Central memory CD8-positive, alpha-beta T cell (primary cell): ENCODE measurements around the gene KCMF1.
A peak's percentile ranks its signal among the peaks of the same experiment; 100 is the strongest.

Source experiments
- ATAC-seq: fragments of 150-1000 bp; cut with Tn5 transposase; replicated peaks from 2 replicates; pipeline ENCODE4 v1.10.0; 2022; ENCODE audit warnings: mild to moderate bottlenecking, moderate FRiP score, moderate number of reproducible peaks; ENCODE audit not compliant: poor library complexity, severe bottlenecking; ENCODE audit errors: extremely low read depth
- DNase-seq, 2 donors: peaks; one replicate each; pipeline ENCODE4 v3.0.0; 2021; ENCODE audit warnings: low spot score in 2 of 2
- H3K27ac Mint-ChIP-seq: one replicate; pipeline ENCODE4 v1.8.0; 2022; ENCODE audit warnings: low read depth, mild to moderate bottlenecking, moderate library complexity, mixed read lengths
- H3K27me3 Mint-ChIP-seq: one replicate; pipeline ENCODE4 v1.8.0; 2022; ENCODE audit warnings: mixed read lengths
- H3K36me3 Mint-ChIP-seq: one replicate; pipeline ENCODE4 v1.8.0; 2022; ENCODE audit warnings: mild to moderate bottlenecking, moderate library complexity, mixed read lengths; ENCODE audit not compliant: insufficient read depth
- H3K4me1 Mint-ChIP-seq: one replicate; pipeline ENCODE4 v1.8.0; 2022; ENCODE audit warnings: mixed read lengths
- H3K4me3 Mint-ChIP-seq: one replicate; pipeline ENCODE4 v1.8.0; 2022; ENCODE audit warnings: mild to moderate bottlenecking, moderate library complexity, mixed read lengths
- H3K9me3 Mint-ChIP-seq: one replicate; pipeline ENCODE4 v1.8.0; 2022; ENCODE audit warnings: mixed read lengths

The KCMF1 gene

DNA sequence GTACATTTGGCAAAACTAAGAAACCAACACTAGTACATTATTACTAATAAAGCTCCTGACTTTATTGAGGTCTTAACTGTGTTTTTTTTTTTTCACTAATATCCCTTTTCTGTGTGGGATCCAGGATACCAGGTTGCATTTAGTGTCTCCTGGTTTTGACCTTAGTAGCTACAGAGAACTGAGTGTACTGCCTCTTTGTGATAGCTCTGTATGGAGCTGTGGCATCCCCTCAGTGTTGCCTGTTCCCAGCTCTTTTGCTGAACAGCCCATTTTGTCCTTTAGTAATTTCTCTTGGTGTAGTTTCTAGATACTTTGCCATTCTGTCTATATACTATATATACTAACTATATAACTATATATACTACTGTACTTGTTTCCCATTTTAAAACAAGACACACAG is 31.6 kb downstream of the KCMF1 start:
- Mint-ChIP-seq H3K4me3 (no peak overlapping the region), H3K4me1 (peaks cover 54% of the 10 kb centered on the region), H3K36me3 (peaks cover 24% of the 10 kb centered on the region), H3K27me3 (no peaks in the 10 kb centered on the region), H3K9me3 (no peaks in the 10 kb centered on the region), H3K27ac (peak overlapping the region; percentile 61)
- ATAC-seq (no peak), DNase-seq (no peak)

GRCh38 chr2:85008252-85008651 is 37.3 kb downstream of the KCMF1 start:
- Mint-ChIP-seq H3K27ac (no peak overlapping the region), H3K9me3 (no peaks in the 10 kb centered on the region), H3K27me3 (no peaks in the 10 kb centered on the region), H3K4me3 (no peak overlapping the region), H3K4me1 (peaks cover 57% of the 10 kb centered on the region), H3K36me3 (peaks cover 18% of the 10 kb centered on the region)
- ATAC-seq, result no peak
- no peak for DNase-seq

GRCh38 chr2:85009019-85009618 is 38.2 kb downstream of the KCMF1 start:
- ATAC-seq (no peak), DNase-seq (no peak)
- H3K27me3 Mint-ChIP-seq, result no peaks in the 10 kb centered on the region
- H3K9me3 Mint-ChIP-seq, result no peaks in the 10 kb centered on the region
- peaks cover 61% of the 10 kb centered on the region for H3K4me1 Mint-ChIP-seq
- H3K4me3 Mint-ChIP-seq, result no peak overlapping the region
- H3K27ac Mint-ChIP-seq, result peak overlapping the region; percentile 79
- peaks cover 15% of the 10 kb centered on the region for H3K36me3 Mint-ChIP-seq

DNA sequence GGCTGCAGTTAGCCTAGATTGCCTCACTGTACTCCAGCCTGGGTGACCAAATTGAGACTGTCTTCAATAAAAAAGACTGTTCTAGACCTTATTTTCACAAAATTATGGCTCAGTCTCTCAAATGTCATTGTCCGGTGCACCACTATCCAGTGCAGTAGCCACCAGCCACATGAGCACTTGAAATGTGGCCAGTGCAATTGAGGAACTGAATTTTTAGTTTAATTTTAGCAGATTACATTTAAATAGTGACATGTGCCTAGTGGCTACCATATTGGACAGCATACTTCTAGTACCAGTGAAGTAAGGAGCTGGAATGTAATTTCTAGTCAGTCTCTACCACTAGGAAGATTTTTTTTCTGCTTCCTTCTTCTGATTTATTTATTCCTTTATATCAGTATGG is 39.4 kb downstream of the KCMF1 start:
- H3K9me3 Mint-ChIP-seq, result no peaks in the 10 kb centered on the region
- peaks cover 15% of the 10 kb centered on the region for H3K36me3 Mint-ChIP-seq
- ATAC-seq (no peak), DNase-seq (no peak)
- no peak overlapping the region for H3K4me3 Mint-ChIP-seq
- peaks cover 71% of the 10 kb centered on the region for H3K4me1 Mint-ChIP-seq
- H3K27me3 Mint-ChIP-seq, result no peaks in the 10 kb centered on the region
- peak overlapping the region; percentile 51 for H3K27ac Mint-ChIP-seq

DNA sequence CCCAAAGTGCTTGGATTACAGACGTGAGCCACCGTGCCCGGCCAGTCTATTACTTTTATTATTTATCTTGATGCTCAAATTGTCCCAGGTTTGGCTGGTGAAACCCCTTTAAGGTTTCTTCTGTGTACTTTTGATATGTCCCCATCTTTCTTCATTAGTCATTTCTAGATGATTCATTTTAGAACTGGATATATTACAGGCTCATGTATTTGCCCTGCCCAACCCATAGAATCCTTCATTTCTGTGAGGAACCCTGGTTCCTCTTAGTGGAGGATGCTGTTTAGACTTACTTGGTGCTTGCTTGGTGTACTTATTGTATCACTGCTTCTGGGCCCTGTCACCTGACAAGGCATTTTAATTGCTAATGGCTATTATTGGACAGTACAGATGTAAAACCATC is 40.1 kb downstream of the KCMF1 start:
- Mint-ChIP-seq H3K4me3 (no peak overlapping the region), H3K27me3 (no peaks in the 10 kb centered on the region), H3K27ac (peak overlapping the region; percentile 51), H3K36me3 (peaks cover 12% of the 10 kb centered on the region), H3K9me3 (no peaks in the 10 kb centered on the region), H3K4me1 (peaks cover 72% of the 10 kb centered on the region)
- DNase-seq (no peak), ATAC-seq (no peak)

DNA sequence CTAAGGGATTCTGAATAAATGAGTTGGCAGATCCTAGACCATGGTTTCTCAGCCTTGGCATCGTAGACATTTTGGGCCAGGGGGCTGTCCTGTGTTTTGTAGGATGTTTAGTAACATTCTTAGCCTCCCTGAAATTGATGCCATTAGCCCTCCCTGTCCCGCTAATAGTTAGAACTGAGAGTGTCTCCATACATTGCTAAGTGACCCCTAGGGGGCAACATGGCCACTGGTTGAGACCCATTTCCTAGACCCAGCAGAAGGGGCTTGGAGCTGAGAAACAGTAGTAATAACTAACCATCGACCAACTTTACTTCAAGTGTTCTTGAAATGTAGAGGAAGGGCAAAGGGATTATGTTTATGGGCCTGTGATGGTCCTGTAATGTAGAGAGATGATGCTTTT is 40.8 kb downstream of the KCMF1 start:
- Mint-ChIP-seq H3K4me3 (no peak overlapping the region), H3K9me3 (no peaks in the 10 kb centered on the region), H3K27me3 (no peaks in the 10 kb centered on the region), H3K36me3 (peaks cover 11% of the 10 kb centered on the region), H3K27ac (peak overlapping the region; percentile 11), H3K4me1 (peaks cover 74% of the 10 kb centered on the region)
- DNase-seq, result no peak
- no peak for ATAC-seq

DNA sequence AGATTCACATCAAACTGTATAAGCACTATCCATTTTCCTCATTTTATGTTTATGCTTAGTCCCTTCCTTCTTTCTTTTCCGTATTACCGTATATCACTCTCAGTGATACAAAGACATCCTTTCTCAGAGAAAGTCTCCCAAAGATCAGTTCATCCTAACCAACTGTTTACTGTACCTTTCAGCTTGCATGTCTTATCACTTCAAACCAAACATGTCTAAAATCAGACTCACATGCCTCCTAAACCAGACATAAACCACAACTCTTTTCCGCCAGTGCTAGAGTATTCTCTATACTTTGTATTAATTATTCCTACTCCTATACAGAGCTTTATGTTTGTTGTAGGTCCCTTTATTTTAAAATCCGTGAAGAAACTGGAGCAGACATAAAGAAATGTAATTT is 41.5 kb downstream of the KCMF1 start:
- H3K9me3 Mint-ChIP-seq, result no peaks in the 10 kb centered on the region
- peak overlapping the region; percentile 11 for H3K27ac Mint-ChIP-seq
- H3K27me3 Mint-ChIP-seq, result no peaks in the 10 kb centered on the region
- DNase-seq, result no peak
- ATAC-seq, result no peak
- H3K36me3 Mint-ChIP-seq, result peaks cover 6% of the 10 kb centered on the region
- H3K4me3 Mint-ChIP-seq, result no peak overlapping the region
- H3K4me1 Mint-ChIP-seq, result peaks cover 74% of the 10 kb centered on the region

GRCh38 chr2:85012855-85013254 is 41.9 kb downstream of the KCMF1 start:
- H3K27me3 Mint-ChIP-seq, result no peaks in the 10 kb centered on the region
- ATAC-seq, result no peak
- no peaks in the 10 kb centered on the region for H3K9me3 Mint-ChIP-seq
- no peak for DNase-seq
- peaks cover 77% of the 10 kb centered on the region for H3K4me1 Mint-ChIP-seq
- H3K27ac Mint-ChIP-seq, result peak overlapping the region; percentile 46
- no peak overlapping the region for H3K4me3 Mint-ChIP-seq
- peaks cover 6% of the 10 kb centered on the region for H3K36me3 Mint-ChIP-seq

GRCh38 chr2:85015653-85016360 is 44.8 kb downstream of the KCMF1 start:
- Mint-ChIP-seq H3K27ac (peak overlapping the region; percentile 3), H3K9me3 (no peaks in the 10 kb centered on the region), H3K36me3 (peaks cover 4% of the 10 kb centered on the region), H3K4me1 (peaks cover 77% of the 10 kb centered on the region), H3K4me3 (no peak overlapping the region), H3K27me3 (no peaks in the 10 kb centered on the region)
- ATAC-seq (no peak), DNase-seq (no peak)

DNA sequence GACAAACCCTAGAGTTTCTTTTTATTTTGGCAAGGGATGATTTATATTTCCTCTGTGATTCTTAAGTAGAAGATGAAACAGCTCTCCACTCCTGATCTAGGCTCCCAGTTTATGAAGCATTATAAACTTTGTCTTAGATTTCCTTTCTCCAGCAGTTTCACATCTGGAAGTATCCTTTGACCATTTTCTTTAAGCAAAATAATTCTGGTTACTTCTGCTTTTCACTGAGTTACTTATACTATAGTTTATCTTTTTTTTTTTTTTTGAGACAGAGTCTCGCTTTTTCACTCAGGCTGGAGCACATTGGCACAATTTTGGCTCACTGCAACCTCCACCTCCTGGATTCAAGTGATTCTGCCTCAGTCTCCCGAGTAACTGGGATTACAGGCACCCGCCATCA is 45.5 kb downstream of the KCMF1 start:
- Mint-ChIP-seq H3K36me3 (peaks cover 4% of the 10 kb centered on the region), H3K9me3 (no peaks in the 10 kb centered on the region), H3K27me3 (no peaks in the 10 kb centered on the region), H3K27ac (peak overlapping the region; percentile 3), H3K4me1 (peaks cover 75% of the 10 kb centered on the region), H3K4me3 (no peak overlapping the region)
- ATAC-seq (no peak), DNase-seq (no peak)

DNA sequence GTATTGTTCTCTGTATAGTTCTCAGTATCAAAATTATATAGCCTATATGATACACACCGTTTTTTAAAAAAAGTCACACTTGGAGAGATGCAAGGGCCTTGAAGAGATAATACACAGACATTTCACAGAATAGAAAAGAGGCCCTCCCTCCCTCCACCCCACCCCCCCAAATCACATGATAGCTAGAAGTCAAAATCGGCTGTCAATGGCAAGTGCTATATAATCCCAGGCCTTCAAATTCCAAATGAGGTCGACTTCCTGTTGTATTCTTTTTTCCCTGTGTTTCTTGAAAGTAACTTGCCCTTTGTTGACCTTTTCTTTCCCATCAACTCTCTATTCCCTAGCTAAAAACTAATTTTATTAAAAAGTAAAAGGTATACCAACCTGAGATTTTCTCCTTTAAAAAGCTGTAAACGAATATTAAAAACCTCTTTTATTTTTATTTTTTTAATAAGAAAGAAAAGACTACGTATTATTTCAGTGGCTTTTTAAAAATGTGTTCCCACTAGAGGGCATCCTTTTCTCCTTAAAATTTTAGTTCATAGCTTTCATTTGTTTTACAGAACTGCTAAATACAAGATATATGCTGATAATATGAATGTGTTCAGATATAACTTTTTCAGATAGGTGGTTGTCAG is 46.6 kb downstream of the KCMF1 start:
- H3K4me1 Mint-ChIP-seq, result peaks cover 65% of the 10 kb centered on the region
- DNase-seq, result no peak
- peaks cover 8% of the 10 kb centered on the region for H3K36me3 Mint-ChIP-seq
- ATAC-seq, result no peak
- H3K9me3 Mint-ChIP-seq, result no peaks in the 10 kb centered on the region
- peak overlapping the region; percentile 3 for H3K27ac Mint-ChIP-seq
- H3K27me3 Mint-ChIP-seq, result no peaks in the 10 kb centered on the region
- H3K4me3 Mint-ChIP-seq, result peak overlapping the region; percentile 38

DNA sequence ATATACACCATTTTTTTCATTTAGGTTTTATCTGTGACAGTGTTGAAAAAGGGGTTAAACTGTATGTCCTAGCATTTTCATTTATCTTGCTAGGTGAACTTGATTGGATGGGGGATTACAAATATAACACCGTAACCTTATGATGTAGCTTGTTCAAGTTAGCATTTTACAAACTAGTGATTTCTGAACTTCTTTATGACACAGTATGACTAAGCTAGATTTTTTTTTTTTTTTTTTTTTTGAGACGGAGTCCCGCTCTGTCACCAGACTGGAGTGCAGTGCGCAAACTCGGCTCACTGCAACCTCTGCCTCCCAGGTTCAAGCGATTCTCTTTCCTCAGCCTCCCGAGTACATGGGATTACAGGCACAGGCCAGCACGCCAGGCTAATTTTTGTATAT is 47.1 kb downstream of the KCMF1 start:
- peak overlapping the region; percentile 38 for H3K4me3 Mint-ChIP-seq
- H3K27ac Mint-ChIP-seq, result peak overlapping the region; percentile 3
- H3K27me3 Mint-ChIP-seq, result no peaks in the 10 kb centered on the region
- H3K9me3 Mint-ChIP-seq, result no peaks in the 10 kb centered on the region
- peaks cover 8% of the 10 kb centered on the region for H3K36me3 Mint-ChIP-seq
- DNase-seq (no peak), ATAC-seq (no peak)
- peaks cover 60% of the 10 kb centered on the region for H3K4me1 Mint-ChIP-seq

DNA sequence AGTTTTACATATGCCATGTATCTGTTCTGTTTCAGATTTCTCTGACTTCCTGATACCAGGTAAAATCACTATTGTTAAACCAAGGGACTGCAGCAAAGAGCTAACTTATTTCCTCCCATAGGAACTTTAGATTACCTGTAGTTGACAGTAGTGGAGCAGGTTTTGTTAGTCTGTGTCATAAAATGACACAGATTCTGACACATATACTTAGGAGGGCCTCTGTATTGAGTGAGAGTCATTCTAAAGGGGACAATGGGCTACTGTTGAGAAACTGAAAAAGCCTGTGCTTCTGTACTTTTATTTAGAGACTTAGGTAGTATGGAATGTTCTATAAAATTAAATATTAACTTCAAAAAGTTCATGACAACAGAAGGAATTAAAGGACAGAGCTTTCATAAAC is 48.2 kb downstream of the KCMF1 start:
- Mint-ChIP-seq H3K27me3 (no peaks in the 10 kb centered on the region), H3K36me3 (peaks cover 9% of the 10 kb centered on the region), H3K9me3 (no peaks in the 10 kb centered on the region), H3K4me1 (peaks cover 61% of the 10 kb centered on the region), H3K27ac (peak overlapping the region; percentile 46), H3K4me3 (no peak overlapping the region)
- no peak for ATAC-seq
- DNase-seq, result no peak
